ENCODE results near the gene CEP192. TPM values are rescaled to one million over a fixed set of nuclear protein-coding genes. Genes with fewer than 3 reads are reported as not detected.
A peak's percentile ranks its signal among the peaks of the same experiment; 100 is the strongest.

The CEP192 gene
- total RNA-seq, 1 experiment from 2014 or later = 24.3 TPM

DNA sequence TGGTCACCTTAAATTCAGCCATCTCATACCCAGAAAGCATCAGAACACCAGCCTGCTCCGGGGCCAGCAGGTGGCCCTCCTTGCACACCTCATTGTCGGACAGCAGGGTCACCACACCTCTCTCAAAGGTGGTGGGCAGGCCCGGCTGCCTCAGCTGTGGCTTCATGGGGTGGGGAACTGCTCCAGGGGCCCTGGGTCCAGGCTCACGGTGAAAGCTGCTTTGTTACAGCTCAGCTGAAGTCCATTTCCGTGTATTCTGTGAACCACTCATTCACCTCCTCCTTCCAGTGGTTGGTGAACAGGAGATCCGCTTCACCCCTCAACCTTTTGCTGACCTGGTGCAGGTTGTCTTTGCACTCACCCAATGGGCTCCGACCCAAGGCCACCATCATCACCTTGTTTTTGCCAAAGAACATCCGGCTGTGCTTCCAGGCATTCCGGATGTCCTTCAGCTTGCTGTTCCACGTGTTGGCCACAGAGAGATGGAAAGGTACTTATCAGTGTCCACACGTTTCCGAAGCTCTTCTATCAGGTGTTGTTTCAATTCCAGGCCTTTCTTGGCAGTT, 148.8 kb downstream of the CEP192 start:
- no peaks in the 10 kb centered on the region for H3K27me3 ChIP-seq (ENCODE audit: insufficient read depth, low read length)
- ChIA-PET POLR2A (no interaction called here), RAD21 (ENCODE audit: low non-redundant PET in 1 of 2, low total read pairs in 2 of 2, uncharacterized antibody in 2 of 2, unreplicated experiment in 2 of 2) (no interaction called here), CTCF (interaction anchor here (0.7 kb wide), 2 partner anchors 38 to 483 kb away, joined by 3 read pairs; no protein-coding TSS in a partner anchor)
- H3K27ac ChIP-seq (ENCODE audit: low read depth, low read length) = no peak overlapping the region
- no peak overlapping the region for H3K4me2 ChIP-seq (ENCODE audit: low read length)
- ATAC-seq = peak; percentile 62
- peaks cover 13 to 16% of the 10 kb centered on the region in 2 experiments; a peak in 2 of 4 replicates for H3K9me3 ChIP-seq (ENCODE audit: control insufficient read depth in 1 of 2, insufficient read depth in 1 of 2, low read depth in 1 of 2, low read length in 2 of 2)
- H3K4me3 ChIP-seq (replicated peaks in 1 of 2; ENCODE audit: low read depth in 1 of 2, low read length in 2 of 2) = no peak overlapping the region
- no peaks in the 10 kb centered on the region for H3K79me2 ChIP-seq (ENCODE audit: insufficient read depth, low read length)
- H2AFZ ChIP-seq (ENCODE audit: low read depth, low read length, poor library complexity, severe bottlenecking) = no peak overlapping the region
- no peak for DNase-seq (ENCODE audit: low read depth, low spot score)
- no TSS peak for BruUV-seq (replicated peaks)
- H4K20me1 ChIP-seq (ENCODE audit: insufficient read depth) = no peaks in the 10 kb centered on the region
- H3K4me1 ChIP-seq (ENCODE audit: control insufficient read depth in 1 of 2, insufficient read depth in 2 of 2, low read length in 2 of 2) = no peaks in the 10 kb centered on the region
- TF ChIP-seq RAD21 (IDR thresholded peaks at IDR 0.05; ENCODE audit: low read depth) = peak; percentile 34
- no peak for TF ChIP-seq POLR2A (IDR thresholded peaks at IDR 0.05; ENCODE audit: borderline replicate concordance, extremely low read depth, insufficient read depth, insufficient read length)
- H3K9ac ChIP-seq (ENCODE audit: low read length) = no peak overlapping the region
- no peaks in the 10 kb centered on the region for H3K9me2 ChIP-seq (ENCODE audit: insufficient read depth)
- H3K36me3 ChIP-seq (ENCODE audit: control insufficient read depth in 1 of 2, insufficient read depth in 2 of 2, low read length in 2 of 2) = no peaks in the 10 kb centered on the region
- intact Hi-C loops (cut with micrococcal nuclease) = no loop called here

DNA sequence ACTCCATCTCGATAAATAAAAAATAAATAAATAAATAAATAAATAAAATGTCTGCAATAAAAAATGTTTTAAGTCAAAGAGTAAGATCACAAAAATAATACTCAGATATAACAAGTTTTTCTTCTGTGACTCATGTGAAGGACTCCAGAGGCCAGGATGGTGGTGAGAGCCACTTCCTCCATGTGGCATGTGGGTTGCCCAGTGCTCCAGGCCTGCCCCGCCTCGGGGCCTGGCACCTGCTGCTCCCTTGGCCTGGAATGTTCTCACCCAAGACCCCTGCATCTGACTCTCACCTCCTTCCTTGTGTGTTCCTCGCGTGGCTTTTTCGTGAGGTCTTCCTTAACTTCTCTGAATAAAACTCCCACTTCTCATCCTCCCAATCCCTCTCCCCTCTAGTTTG, 150.0 kb downstream of the CEP192 start:
- ChIA-PET CTCF (no interaction called here), RAD21 (ENCODE audit: low non-redundant PET in 1 of 2, low total read pairs in 2 of 2, uncharacterized antibody in 2 of 2, unreplicated experiment in 2 of 2) (no interaction called here)
- ATAC-seq = no peak

More for the DNA sequence above, 150.0 kb downstream of the CEP192 start:
- POLR2A ChIA-PET = no interaction called here
- H3K4me1 ChIP-seq (ENCODE audit: control insufficient read depth in 1 of 2, insufficient read depth in 2 of 2, low read length in 2 of 2) = no peaks in the 10 kb centered on the region
- TF ChIP-seq, protein P1, sequence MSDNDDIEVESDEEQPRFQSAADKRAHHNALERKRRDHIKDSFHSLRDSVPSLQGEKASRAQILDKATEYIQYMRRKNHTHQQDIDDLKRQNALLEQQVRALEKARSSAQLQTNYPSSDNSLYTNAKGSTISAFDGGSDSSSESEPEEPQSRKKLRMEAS (IDR thresholded peaks at IDR 0.05) = no peak
- TF ChIP-seq CEBPB (IDR thresholded peaks at IDR 0.05; ENCODE audit: low read depth) (no peak), EGR1 (IDR thresholded peaks at IDR 0.05; ENCODE audit: low read depth) (no peak), ZNF274 (IDR thresholded peaks at IDR 0.05; ENCODE audit: low read depth, low read length) (no peak), ZFX (IDR thresholded peaks at IDR 0.05) (no peak), SIN3A (IDR thresholded peaks at IDR 0.05; ENCODE audit: low read depth) (no peak), EZH2 (IDR thresholded peaks at IDR 0.05) (no peak)
- no peak for DNase-seq (ENCODE audit: low read depth, low spot score)
- no peaks in the 10 kb centered on the region for H3K79me2 ChIP-seq (ENCODE audit: insufficient read depth, low read length)
- H3K27me3 ChIP-seq (ENCODE audit: insufficient read depth, low read length) = no peaks in the 10 kb centered on the region
- no peaks in the 10 kb centered on the region for H3K36me3 ChIP-seq (ENCODE audit: control insufficient read depth in 1 of 2, insufficient read depth in 2 of 2, low read length in 2 of 2)
- no peaks in the 10 kb centered on the region for H3K9me2 ChIP-seq (ENCODE audit: insufficient read depth)
- H4K20me1 ChIP-seq (ENCODE audit: insufficient read depth) = no peaks in the 10 kb centered on the region
- BruUV-seq (replicated peaks) = no TSS peak
- no peak overlapping the region for H2AFZ ChIP-seq (ENCODE audit: low read depth, low read length, poor library complexity, severe bottlenecking)
- H3K4me3 ChIP-seq (replicated peaks in 1 of 2; ENCODE audit: low read depth in 1 of 2, low read length in 2 of 2) = no peak overlapping the region
- H3K9ac ChIP-seq (ENCODE audit: low read length) = no peak overlapping the region
- H3K9me3 ChIP-seq (ENCODE audit: control insufficient read depth in 1 of 2, insufficient read depth in 1 of 2, low read depth in 1 of 2, low read length in 2 of 2) = peaks cover 13 to 16% of the 10 kb centered on the region in 2 experiments; a peak in 2 of 4 replicates
- intact Hi-C loops (cut with micrococcal nuclease) = no loop called here
- H3K4me2 ChIP-seq (ENCODE audit: low read length) = no peak overlapping the region
- no peak overlapping the region for H3K27ac ChIP-seq (ENCODE audit: low read depth, low read length)
